Ishikawa (cell line): ENCODE measurements around the gene TNFAIP8L3.

ENCODE experiments used
- CEBPB ChIP-seq: IDR thresholded peaks from 2 replicates; pipeline ENCODE4 v1.6.1; 2012
- CREB1 ChIP-seq: IDR thresholded peaks from 2 replicates; pipeline ENCODE4 v1.6.1; 2012; ENCODE audit warnings: low read depth
- EGR1 ChIP-seq: IDR thresholded peaks from 2 replicates; pipeline ENCODE4 v1.6.1; 2012
- EP300 ChIP-seq: IDR thresholded peaks from 2 replicates; pipeline ENCODE4 v1.6.1; 2012; ENCODE audit warnings: borderline replicate concordance
- FOXM1 ChIP-seq: IDR thresholded peaks from 2 replicates; pipeline ENCODE4 v1.6.1; 2012; ENCODE audit warnings: low read depth, borderline replicate concordance
- NFIC ChIP-seq: IDR thresholded peaks from 2 replicates; pipeline ENCODE4 v1.6.1; 2012
- RAD21 ChIP-seq: IDR thresholded peaks from 2 replicates; pipeline ENCODE4 v1.6.1; 2012; ENCODE audit warnings: low read depth
- TAF1 ChIP-seq: IDR thresholded peaks from 2 replicates; pipeline ENCODE4 v1.6.1; 2012; ENCODE audit warnings: low read depth, mild to moderate bottlenecking
- TCF12 ChIP-seq: IDR thresholded peaks from 2 replicates; pipeline ENCODE4 v1.6.1; 2012; ENCODE audit warnings: low read depth
- TEAD4 ChIP-seq: IDR thresholded peaks from 2 replicates; pipeline ENCODE4 v1.6.1; 2012
- YY1 ChIP-seq: IDR thresholded peaks from 2 replicates; pipeline ENCODE4 v1.6.1; 2012; ENCODE audit warnings: low read depth
- ZBTB7A ChIP-seq: IDR thresholded peaks from 2 replicates; pipeline ENCODE4 v1.6.1; 2012; ENCODE audit warnings: low read depth
- TF ChIP-seq, protein P1 (sequence below): IDR thresholded peaks from 2 replicates; pipeline ENCODE4 v1.6.1; 2012
- TF ChIP-seq, protein P2 (sequence below): IDR thresholded peaks from 2 replicates; pipeline ENCODE4 v1.6.1; 2012; ENCODE audit warnings: low read depth, mild to moderate bottlenecking
- TF ChIP-seq, protein P3 (sequence below): IDR thresholded peaks from 2 replicates; pipeline ENCODE4 v1.6.1; 2012

The TNFAIP8L3 gene

DNA sequence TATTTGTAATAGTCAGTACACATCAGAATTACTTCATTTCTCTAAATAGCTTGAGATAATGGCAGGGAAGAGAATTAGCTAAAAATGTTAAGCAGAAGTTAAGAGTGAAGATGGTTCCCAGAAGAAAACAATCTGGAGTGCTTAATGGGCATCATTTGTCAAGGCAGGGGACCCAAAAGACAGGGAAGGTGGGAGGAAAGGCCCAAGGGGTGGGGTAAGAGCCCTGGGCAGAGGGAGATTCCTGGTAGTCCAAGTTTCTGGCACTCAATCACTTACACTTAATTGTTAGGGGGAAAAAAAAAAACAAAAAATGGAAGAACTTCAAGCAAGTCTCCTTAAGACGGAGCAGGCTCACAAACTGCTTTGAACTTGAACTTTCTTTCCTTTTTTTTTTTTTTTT is 28.9 kb downstream of the TNFAIP8L3 start:
- TF ChIP-seq EGR1 (no peak), YY1 (no peak), FOXM1 (no peak), TCF12 (no peak), RAD21 (no peak), ZBTB7A (no peak), CEBPB (no peak), TAF1 (no peak), NFIC (no peak), CREB1 (no peak), EP300 (no peak), TEAD4 (no peak)
- TF ChIP-seq, protein P1, sequence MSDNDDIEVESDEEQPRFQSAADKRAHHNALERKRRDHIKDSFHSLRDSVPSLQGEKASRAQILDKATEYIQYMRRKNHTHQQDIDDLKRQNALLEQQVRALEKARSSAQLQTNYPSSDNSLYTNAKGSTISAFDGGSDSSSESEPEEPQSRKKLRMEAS = no peak
- TF ChIP-seq, protein P2, sequence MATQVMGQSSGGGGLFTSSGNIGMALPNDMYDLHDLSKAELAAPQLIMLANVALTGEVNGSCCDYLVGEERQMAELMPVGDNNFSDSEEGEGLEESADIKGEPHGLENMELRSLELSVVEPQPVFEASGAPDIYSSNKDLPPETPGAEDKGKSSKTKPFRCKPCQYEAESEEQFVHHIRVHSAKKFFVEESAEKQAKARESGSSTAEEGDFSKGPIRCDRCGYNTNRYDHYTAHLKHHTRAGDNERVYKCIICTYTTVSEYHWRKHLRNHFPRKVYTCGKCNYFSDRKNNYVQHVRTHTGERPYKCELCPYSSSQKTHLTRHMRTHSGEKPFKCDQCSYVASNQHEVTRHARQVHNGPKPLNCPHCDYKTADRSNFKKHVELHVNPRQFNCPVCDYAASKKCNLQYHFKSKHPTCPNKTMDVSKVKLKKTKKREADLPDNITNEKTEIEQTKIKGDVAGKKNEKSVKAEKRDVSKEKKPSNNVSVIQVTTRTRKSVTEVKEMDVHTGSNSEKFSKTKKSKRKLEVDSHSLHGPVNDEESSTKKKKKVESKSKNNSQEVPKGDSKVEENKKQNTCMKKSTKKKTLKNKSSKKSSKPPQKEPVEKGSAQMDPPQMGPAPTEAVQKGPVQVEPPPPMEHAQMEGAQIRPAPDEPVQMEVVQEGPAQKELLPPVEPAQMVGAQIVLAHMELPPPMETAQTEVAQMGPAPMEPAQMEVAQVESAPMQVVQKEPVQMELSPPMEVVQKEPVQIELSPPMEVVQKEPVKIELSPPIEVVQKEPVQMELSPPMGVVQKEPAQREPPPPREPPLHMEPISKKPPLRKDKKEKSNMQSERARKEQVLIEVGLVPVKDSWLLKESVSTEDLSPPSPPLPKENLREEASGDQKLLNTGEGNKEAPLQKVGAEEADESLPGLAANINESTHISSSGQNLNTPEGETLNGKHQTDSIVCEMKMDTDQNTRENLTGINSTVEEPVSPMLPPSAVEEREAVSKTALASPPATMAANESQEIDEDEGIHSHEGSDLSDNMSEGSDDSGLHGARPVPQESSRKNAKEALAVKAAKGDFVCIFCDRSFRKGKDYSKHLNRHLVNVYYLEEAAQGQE = no peak
- TF ChIP-seq, protein P3, sequence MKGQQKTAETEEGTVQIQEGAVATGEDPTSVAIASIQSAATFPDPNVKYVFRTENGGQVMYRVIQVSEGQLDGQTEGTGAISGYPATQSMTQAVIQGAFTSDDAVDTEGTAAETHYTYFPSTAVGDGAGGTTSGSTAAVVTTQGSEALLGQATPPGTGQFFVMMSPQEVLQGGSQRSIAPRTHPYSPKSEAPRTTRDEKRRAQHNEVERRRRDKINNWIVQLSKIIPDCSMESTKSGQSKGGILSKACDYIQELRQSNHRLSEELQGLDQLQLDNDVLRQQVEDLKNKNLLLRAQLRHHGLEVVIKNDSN = no peak

DNA sequence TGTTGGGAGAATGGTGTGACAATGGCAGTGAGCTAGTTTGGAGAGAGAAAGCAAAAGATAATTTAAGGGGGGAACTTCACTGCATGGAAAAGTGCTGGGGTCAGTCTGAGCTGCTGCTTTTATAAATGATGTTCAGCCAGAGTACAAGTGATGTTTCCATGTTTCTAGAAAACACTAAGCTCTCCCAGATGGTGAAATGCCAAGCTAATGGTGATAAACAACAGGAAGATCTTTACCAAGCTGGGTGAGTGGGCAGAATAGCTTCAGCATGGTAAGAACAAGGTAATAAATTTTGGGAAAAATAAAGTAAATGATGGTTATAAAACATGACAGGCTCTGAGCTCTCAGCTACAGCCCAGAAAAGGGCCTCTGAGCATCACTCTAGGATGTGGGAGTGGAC is 29.4 kb downstream of the TNFAIP8L3 start:
- TF ChIP-seq, protein P3 = no peak
- TF ChIP-seq, protein P2 = no peak
- TF ChIP-seq EP300 (no peak), TAF1 (no peak), ZBTB7A (no peak)
- TF ChIP-seq, protein P1 = no peak

DNA sequence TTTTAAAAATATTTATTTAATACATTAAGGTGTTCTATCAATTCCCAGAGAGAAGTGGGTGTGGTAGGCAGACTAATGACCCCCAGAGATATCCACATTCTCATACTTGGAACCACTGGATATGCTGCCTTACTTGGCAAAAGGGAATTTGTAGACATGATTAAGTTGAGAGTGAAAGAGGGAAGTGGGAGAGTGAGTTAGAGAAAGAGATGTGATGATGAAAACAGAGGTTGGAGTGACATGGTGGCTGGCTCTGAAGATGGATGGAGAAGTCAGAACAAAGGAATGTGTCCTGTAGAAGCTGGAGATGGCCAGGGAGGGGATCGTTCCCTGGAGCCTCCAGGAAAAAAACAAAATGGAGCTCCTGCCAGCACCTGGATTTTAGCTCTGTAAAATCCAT is 32.0 kb downstream of the TNFAIP8L3 start:
- TF ChIP-seq CEBPB (no peak), TAF1 (no peak), EP300 (no peak)
- TF ChIP-seq, protein P3 = no peak

DNA sequence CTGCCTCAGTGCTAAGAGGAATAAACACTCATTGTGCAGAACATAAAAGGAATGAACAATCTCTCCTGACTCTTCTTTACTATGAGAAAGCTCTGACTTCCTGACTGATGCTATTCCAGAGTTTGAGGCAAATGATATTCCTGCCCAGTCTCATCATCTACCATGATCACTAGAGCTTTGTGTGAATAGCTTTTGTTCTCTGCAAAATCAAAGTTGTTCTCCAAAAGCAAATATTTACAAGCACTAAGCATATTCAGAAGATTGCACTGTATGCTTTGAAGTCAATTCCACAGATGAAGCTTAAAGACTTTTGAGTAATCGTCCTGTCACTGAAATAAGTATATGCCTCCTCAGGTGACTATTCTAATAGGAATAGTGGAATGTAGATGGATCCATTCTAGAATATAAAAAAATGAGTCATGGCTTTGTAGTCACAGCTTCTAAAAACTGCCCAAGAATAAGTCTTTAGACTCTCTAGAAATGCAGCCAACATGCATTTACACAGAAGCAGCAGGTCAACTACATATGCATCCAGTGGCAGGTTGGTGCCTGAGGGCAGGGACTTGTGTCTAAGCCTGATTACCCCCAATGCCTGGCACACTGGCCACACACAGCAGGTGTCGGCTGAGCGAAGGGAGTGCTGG is 34.6 kb downstream of the TNFAIP8L3 start:
- TF ChIP-seq CREB1 = no peak
- TF ChIP-seq, protein P1 = no peak
- TF ChIP-seq EGR1 = no peak
- TF ChIP-seq, protein P3 = no peak

DNA sequence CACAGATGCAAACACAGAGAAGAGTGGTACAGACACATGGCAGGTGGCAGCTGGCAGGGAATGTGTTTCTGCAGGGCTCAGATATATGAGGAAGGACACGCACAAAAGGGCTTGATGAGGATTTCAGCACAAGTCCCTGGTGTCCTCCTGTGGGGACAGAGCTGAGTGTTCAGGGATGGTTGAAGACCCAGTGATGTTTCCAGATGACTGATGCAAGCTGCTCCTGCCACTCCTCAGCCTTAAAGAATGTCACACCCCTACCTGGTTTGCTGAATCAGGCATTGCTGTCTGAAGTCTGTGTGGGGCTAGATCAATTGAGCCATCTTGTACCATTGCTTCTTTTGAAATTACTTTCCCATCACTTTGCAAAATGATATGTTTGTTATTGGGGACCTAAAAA is 40.2 kb downstream of the TNFAIP8L3 start:
- TF ChIP-seq NFIC (no peak), YY1 (no peak), TEAD4 (no peak), TAF1 (no peak), ZBTB7A (no peak), FOXM1 (no peak), EP300 (no peak), TCF12 (no peak)
- TF ChIP-seq, protein P3 = no peak
